Transverse colon (tissue), 4 donors: ENCODE measurements around the gene RHOT2. TPM values are rescaled to one million over a fixed set of nuclear protein-coding genes. Genes with fewer than 3 reads are reported as not detected.

Experiments used
- DNase-seq: peaks from one replicate; pipeline ENCODE4 v3.0.0-alpha.2; 2019
- H3K27ac ChIP-seq, 4 donors: fragments of 200-600 bp; sonication (generic); 2 replicates each; pipeline ENCODE4 v1.5.1; 2016 to 2018; ENCODE audit warnings: inconsistent platforms in 4 of 4
- H3K27me3 ChIP-seq: fragments of 200-600 bp; sonication (generic); 2 replicates; pipeline ENCODE4 v1.5.1; 2017; ENCODE audit warnings: inconsistent platforms
- H3K36me3 ChIP-seq, 4 donors: fragments of 200-600 bp; sonication (generic); 2 replicates each; pipeline ENCODE4 v1.5.1; 2017 to 2019; ENCODE audit warnings: inconsistent platforms in 4 of 4
- H3K4me1 ChIP-seq, 4 donors: fragments of 200-600 bp; sonication (generic); 2 replicates each; pipeline ENCODE4 v1.5.1; 2017 to 2020; ENCODE audit warnings: inconsistent platforms in 4 of 4
- H3K4me3 ChIP-seq, 4 donors: fragments of 200-600 bp; sonication (generic); 1 replicate in 1 of 4; 2 replicates in 3 of 4; pipeline versions ENCODE4 v1.5.1 to v1.6.1; 2017 to 2019; ENCODE audit warnings: inconsistent platforms in 4 of 4
- H3K9me3 ChIP-seq, 2 donors: fragments of 200-600 bp; sonication (generic); 2 replicates each; pipeline ENCODE4 v1.5.1; 2017 to 2019; ENCODE audit warnings: inconsistent platforms in 2 of 2
- EP300 ChIP-seq: sonication (generic); formaldehyde crosslinking; IDR thresholded peaks from one replicate; pipeline ENCODE4 v1.6.1; 2017; ENCODE audit warnings: antibody characterized with exemption, low read depth
- POLR2A ChIP-seq: fragments of 450-650 bp; IDR thresholded peaks from one replicate; pipeline ENCODE4 v1.6.1; 2016; ENCODE audit warnings: antibody characterized with exemption, mild to moderate bottlenecking, moderate library complexity
- POLR2AphosphoS5 ChIP-seq, 3 donors: sonication (generic); formaldehyde crosslinking; IDR thresholded peaks; one replicate each; pipeline ENCODE4 v1.6.1; 2016; ENCODE audit warnings: antibody characterized with exemption in 3 of 3
- WGBS, 2 donors: methylation state at CpG; one replicate each; pipeline ENCODE4 v1.1.5; 2018; ENCODE audit warnings: low coverage in 1 of 2; 5-methylcytosine and 5-hydroxymethylcytosine counted together
- in situ Hi-C, 4 donors: fragments of 200-750 bp; cut with MboI; loops; one replicate each; pipeline versions ENCODE4 v1.15.0 to v1.15.1; 2017; ENCODE audit warnings: low sequenced_read_pairs in 3 of 4, low pct_ligation_motif_present in 1 of 4, low pct_unique_long_range_greater_than_20kb in 1 of 4
- intact Hi-C: fragments of 100-400 bp; cut with DNase I; formaldehyde crosslinking; loops from one replicate; pipeline ENCODE4 v1.15.1; 2023; ENCODE audit warnings: low total_unique reads
- total RNA-seq, 4 donors: library from RNA; depleted of rRNA; stranded (reverse); fragments of >200 nt; gene quantifications; one replicate each; pipeline ENCODE4 v1.1.0, GENCODE V29; 2016
- TF ChIP-seq, protein P1 (sequence below), 5 experiments: fragments of 200-600 bp in 3 of 5; fragments of 450-650 bp in 2 of 5; sonication (generic) in 3 of 5; IDR thresholded peaks; 1 replicate in 2 of 5; 2 replicates in 3 of 5; pipeline ENCODE4 v1.5.1; 2016 to 2017; ENCODE audit warnings: antibody characterized with exemption in 5 of 5, inconsistent platforms in 3 of 5, mild to moderate bottlenecking in 2 of 5, moderate library complexity in 1 of 5

The RHOT2 gene
- total RNA-seq, 4 donors from 2014 or later, result 133 to 386 (median 259) TPM

GRCh38 chr16:681746-682427 is 14.0 kb downstream of the RHOT2 start:
- intact Hi-C loops (no loop called here), in situ Hi-C loops (no loop called here)
- no peak overlapping the region for H3K4me3 ChIP-seq
- WGBS, 2 donors, result 77% methylated on average over 28 of the region's 28 CpGs; no CpG with 5 or more reads in 1 of the 2 donors
- peaks cover 0 to 9% (median 0%) of the 10 kb centered on the region in 4 donors for H3K36me3 ChIP-seq
- H3K9me3 ChIP-seq, result no peaks in the 10 kb centered on the region
- H3K4me1 ChIP-seq, result peaks cover 34 to 67% (median 53%) of the 10 kb centered on the region in 4 donors
- TF ChIP-seq POLR2AphosphoS5 (IDR thresholded peaks at IDR 0.05), result no peak
- TF ChIP-seq, protein P1, sequence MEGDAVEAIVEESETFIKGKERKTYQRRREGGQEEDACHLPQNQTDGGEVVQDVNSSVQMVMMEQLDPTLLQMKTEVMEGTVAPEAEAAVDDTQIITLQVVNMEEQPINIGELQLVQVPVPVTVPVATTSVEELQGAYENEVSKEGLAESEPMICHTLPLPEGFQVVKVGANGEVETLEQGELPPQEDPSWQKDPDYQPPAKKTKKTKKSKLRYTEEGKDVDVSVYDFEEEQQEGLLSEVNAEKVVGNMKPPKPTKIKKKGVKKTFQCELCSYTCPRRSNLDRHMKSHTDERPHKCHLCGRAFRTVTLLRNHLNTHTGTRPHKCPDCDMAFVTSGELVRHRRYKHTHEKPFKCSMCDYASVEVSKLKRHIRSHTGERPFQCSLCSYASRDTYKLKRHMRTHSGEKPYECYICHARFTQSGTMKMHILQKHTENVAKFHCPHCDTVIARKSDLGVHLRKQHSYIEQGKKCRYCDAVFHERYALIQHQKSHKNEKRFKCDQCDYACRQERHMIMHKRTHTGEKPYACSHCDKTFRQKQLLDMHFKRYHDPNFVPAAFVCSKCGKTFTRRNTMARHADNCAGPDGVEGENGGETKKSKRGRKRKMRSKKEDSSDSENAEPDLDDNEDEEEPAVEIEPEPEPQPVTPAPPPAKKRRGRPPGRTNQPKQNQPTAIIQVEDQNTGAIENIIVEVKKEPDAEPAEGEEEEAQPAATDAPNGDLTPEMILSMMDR (IDR thresholded peaks at IDR 0.05), result no peak
- no peak for TF ChIP-seq POLR2A
- TF ChIP-seq EP300, result no peak
- no peak overlapping the region for H3K27ac ChIP-seq
- no peaks in the 10 kb centered on the region for H3K27me3 ChIP-seq
- DNase-seq, result no peak

- 79% methylated on average over 32 of the region's 36 CpGs; no CpG with 5 or more reads in 1 of the 2 donors for WGBS, 2 donors
- Histone ChIP-seq H3K4me1 (peaks cover 34 to 60% (median 47%) of the 10 kb centered on the region in 4 donors), H3K9me3 (no peaks in the 10 kb centered on the region), H3K27ac (peak overlapping the region in 3 of 4 donors; percentile 78 to 88 (median 78)), H3K27me3 (no peaks in the 10 kb centered on the region), H3K36me3 (peaks cover 0 to 9% (median 0%) of the 10 kb centered on the region in 4 donors), H3K4me3 (peak overlapping the region in 3 of 4 donors; percentile 55 to 67 (median 56))
- TF ChIP-seq, protein P1 (IDR thresholded peaks at IDR 0.05), result no peak
- TF ChIP-seq EP300 (no peak), POLR2A (no peak), POLR2AphosphoS5 (IDR thresholded peaks at IDR 0.05) (no peak)
- intact Hi-C loops, result no loop called here
- in situ Hi-C loops, result no loop called here
- DNase-seq, result no peak
These were observed 14.8 kb downstream of the RHOT2 start for GRCh38 chr16:682493-683395.

- Histone ChIP-seq H3K9me3 (no peaks in the 10 kb centered on the region), H3K27ac (peak overlapping the region; percentile 78 to 94 (median 83)), H3K27me3 (no peaks in the 10 kb centered on the region), H3K4me3 (peak overlapping the region; percentile 55 to 76 (median 62)), H3K4me1 (peaks cover 34 to 55% (median 47%) of the 10 kb centered on the region in 4 donors), H3K36me3 (peaks cover 0 to 9% (median 0%) of the 10 kb centered on the region in 4 donors)
- intact Hi-C loops, result no loop called here
- DNase-seq, result no peak
- in situ Hi-C loops, result no loop called here
- no peak for TF ChIP-seq EP300
- TF ChIP-seq POLR2A, result peak; percentile 16
- TF ChIP-seq POLR2AphosphoS5 (IDR thresholded peaks at IDR 0.05), result peak in 2 of 3 donors; percentile 14 to 20
- 16% methylated on average over 34 of the region's 57 CpGs; no CpG with 5 or more reads in 1 of the 2 donors for WGBS, 2 donors
These were observed 15.6 kb downstream of the RHOT2 start for GRCh38 chr16:683396-684070.

DNA sequence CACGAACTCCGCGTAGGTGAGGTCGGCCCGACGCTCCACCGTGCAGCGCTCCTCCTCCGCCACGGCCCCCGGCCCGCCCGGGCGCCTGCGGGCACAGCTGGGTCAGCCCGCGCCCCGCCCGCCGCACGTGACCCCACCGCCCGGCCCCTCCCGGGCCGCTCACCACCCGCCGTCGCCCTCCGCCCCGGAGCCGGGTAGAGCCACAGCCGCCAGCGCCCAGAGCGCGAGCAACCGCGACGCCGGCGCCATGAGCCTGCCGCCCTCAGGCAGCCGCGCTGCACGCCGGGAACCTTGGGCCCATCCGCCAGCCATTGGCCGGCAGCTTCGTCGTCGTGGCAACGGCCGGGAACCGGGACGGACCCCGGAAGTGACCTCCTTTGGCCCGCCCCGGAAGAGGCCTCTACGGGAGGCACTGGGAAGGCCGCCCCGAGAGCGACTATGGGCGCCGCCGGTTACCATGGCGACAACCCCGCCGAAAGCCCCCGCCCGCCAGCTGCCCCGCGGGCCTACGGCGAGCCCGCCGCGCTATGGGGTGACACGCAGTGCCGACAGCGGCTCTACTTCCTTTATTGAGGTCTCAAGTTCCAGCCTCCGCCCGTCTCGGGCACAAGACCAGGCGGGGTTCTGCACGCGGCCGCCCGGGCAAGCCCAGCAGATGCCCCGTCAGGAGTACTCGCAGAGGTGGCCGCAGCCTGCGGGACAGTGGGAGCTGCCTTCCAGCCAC is 16.3 kb downstream of the RHOT2 start, which contains the start of gene JMJD8:
Gene JMJD8 (minus strand): TSS at position 264 of the 724 bp plus-strand sequence. CDS start 15 bp downstream, at position 249.
- in situ Hi-C loops (no loop called here), intact Hi-C loops (no loop called here)
- Histone ChIP-seq H3K9me3 (no peaks in the 10 kb centered on the region), H3K36me3 (peaks cover 0 to 9% (median 0%) of the 10 kb centered on the region in 4 donors), H3K4me1 (peaks cover 36 to 52% (median 48%) of the 10 kb centered on the region in 4 donors), H3K27ac (peak within 1 kb of the TSS; percentile 78 to 94 (median 83)), H3K27me3 (no peaks in the 10 kb centered on the region), H3K4me3 (peak within 1 kb of the TSS; percentile 55 to 90 (median 62))
- TF ChIP-seq POLR2A (peak; percentile 51), EP300 (no peak), POLR2AphosphoS5 (IDR thresholded peaks at IDR 0.05) (peak; percentile 65 to 88 (median 83))
- peak; percentile 98 for DNase-seq
- 0% methylated on average over 29 of the region's 91 CpGs; no CpG with 5 or more reads in 1 of the 2 donors for WGBS, 2 donors
